GM15510 (cell line): Measurements from ENCODE around the gene ISCA1.

Source experiments
- POLR2A ChIP-seq: IDR thresholded peaks from 3 replicates; pipeline ENCODE4 v1.6.1; 2011; ENCODE audit warnings: borderline replicate concordance; ENCODE audit not compliant: insufficient read length; ENCODE audit errors: extremely low read depth

The ISCA1 gene

GRCh38 chr9:86259557-86259956 lies 22.8 kb downstream of the ISCA1 start, which contains the start of gene C9orf153:
C9orf153 (minus strand) TSS chr9:86259657; CDS start chr9:86229603, 30,054 bp downstream.
- no peak for TF ChIP-seq POLR2A

DNA sequence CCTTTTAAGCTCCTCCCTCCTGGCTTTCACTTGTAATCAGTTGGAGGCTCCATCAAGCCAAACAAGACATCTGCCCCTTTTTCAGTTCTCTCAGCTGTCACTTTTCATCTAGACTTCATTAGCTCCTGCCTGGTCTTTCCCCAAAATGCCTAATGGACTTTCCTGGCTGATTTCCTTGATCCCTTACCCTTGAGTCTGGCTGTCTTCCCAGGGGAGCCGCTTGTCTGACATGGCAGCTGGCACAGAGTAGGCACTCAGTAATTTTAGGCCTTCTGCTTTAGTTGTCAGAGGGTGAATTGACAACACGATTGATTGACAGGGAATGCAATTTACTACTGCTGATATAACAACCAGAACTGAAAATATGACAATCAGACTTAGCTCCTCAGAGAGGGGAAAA lies 24.9 kb downstream of the ISCA1 start:
- no peak for TF ChIP-seq POLR2A

- no peak for TF ChIP-seq POLR2A
These were observed 25.7 kb downstream of the ISCA1 start for GRCh38 chr9:86256653-86257052.

- TF ChIP-seq POLR2A = no peak
These were observed 28.8 kb downstream of the ISCA1 start for GRCh38 chr9:86253577-86253976.

DNA sequence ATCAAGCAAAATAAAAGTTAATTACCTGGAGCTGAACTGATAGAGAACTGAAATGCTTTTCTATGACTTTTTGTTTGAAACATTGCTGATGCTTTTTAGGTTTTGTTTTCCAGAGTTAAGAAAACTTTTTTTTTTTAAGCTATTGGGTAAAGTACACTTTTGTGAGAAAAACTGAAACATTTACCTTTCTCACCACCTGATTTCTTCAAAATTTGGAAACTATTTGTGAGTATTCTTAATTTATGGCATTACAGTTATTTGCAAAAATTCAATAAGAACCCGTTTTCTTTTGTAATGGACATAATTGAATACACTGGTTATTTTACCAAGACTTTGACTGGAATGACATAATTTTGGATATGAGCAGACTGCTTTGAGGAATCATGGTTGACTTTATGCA lies 29.5 kb downstream of the ISCA1 start:
- no peak for TF ChIP-seq POLR2A

DNA sequence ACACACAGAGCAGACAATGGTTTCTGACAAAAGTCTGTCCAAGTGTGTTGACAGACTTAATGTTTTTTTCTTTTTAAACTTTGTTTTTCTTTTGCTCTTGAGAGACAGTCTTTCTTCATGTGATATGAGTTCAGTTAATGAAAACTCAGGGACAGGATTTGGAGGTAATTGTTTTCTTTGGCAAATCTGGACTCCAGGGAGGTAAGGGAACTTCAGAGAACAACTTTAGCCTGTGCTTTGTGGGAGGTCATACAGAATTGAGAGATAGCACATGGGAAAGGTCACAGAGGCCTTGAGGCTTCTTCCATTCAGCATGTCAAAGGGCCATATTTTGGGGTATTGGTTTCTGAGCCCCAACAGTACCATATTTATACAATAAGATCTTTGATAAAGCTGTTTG lies 32.2 kb downstream of the ISCA1 start:
- TF ChIP-seq POLR2A = no peak

DNA sequence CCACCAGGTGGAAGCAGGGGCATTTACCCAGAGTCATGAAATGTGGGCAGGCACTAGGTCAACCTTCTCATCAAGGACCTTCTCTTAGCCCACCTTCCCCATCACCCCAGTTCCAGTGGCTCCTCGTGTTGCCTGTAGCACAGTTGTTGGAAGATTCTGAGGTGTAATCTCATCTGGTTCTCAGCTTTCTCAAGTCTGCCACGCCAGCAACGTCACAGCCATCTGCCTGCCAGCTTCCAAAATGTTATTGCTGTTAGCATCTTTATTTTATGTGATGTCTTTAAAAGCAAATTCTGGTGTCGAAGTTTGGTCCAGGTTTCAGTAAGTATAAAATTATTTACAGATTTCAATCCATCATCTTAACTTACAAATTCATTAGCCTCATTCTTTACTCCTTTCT lies 33.6 kb downstream of the ISCA1 start:
- TF ChIP-seq POLR2A = no peak

- no peak for TF ChIP-seq POLR2A
These were observed 35.6 kb downstream of the ISCA1 start for GRCh38 chr9:86246752-86247161.

- TF ChIP-seq POLR2A = no peak
These were observed 40.3 kb downstream of the ISCA1 start for GRCh38 chr9:86242071-86242470.

GRCh38 chr9:86241216-86241615 lies 41.1 kb downstream of the ISCA1 start:
- TF ChIP-seq POLR2A = no peak

DNA sequence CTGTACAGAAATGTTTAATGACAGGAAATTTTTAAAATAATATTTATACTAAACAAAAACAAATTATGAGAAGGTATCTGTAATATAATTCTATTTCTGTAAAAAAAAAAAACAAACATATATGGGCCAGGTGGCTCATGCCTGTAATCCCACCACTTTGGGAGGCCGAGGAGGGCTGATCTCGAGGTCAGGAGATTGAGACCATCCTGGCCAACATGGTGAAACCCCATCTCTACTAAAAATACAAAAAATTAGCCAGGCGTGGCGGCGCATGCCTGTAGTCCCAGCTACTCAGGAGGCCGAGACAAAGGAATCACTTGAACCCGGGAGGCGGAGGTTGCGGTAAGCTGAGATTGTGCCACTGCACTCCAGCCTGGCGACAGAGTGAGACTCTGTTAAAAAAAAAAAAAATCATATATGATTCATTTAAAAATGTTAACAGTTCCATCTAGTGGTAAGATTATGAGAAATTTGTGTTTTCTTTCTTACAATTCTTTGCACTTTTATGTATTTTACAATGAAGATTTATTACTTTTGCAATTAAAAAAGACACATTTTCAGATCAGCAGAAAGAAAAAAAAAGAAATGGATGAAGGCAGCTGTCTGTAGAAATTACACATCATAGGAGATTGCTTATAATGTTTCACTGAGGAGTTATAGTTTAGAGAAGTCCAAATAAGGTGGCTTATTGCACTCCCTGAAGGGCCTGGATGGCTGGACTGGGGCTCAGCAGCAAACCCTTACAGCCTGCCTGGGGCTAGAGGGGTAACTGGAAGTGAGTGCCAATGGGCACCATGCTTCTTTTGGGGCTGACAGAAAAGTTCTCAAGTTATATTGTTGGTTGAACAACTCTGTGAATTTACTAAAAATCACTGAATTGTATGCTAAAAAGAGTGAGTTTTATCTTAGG lies 43.2 kb downstream of the ISCA1 start:
- no peak for TF ChIP-seq POLR2A

DNA sequence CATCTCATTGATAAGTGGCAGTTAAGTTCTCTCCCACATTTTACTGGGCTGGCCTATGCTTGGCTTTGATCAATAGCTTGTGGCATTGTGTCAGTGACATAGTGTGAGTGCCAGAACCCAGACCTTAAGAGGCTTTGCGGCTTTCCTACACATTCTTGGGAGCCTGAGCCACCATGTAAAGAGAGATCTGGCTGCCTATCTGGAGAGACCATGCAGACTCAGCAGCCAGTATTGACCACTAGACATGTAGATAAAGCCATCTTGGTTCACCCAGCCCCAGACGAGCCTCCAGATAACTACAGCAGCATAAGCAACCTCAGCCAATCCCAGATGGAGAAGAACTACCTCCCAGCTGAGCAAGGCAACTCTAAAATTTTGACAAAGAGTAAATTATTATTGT lies 51.5 kb downstream of the ISCA1 start:
- TF ChIP-seq POLR2A = no peak

DNA sequence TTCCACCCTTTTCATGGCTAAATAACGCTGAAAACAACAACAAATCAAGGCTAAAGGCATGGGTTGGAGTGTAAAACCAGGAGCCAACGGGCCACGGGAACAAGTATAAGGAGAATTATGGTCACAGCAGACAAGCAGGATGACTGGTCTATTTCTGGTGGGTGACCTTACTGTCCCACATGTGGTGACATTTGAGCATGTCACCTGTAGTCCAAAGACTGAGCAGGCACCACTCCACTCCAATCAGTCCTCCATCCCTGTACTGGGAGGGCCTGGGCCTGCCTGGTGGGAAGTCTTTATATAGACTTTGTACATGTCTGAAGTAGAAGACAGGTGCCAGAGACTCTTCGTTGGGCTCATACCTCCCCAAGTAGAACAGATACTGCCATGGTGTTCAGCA lies 59.7 kb downstream of the ISCA1 start:
- no peak for TF ChIP-seq POLR2A

DNA sequence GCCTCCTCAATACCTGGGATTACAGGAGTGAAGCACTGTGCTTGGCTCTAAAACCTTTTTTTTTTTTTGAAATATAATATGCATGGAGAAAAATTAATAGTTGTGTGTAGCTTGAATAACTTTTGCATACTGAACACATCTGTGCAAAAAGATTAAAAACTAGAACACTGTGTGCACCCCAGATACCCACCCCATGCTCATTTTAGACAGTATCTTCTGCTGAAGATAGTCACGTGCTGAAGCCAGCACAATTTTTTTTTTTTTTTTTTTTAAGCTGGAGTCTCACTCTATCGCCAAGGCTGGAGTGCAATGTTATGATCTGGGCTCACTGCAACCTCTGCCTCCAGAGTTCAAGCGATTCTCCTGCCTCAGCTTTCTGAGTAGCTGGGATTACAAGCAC lies 62.7 kb downstream of the ISCA1 start:
- no peak for TF ChIP-seq POLR2A

- no peak for TF ChIP-seq POLR2A
These were observed 65.1 kb downstream of the ISCA1 start for GRCh38 chr9:86217076-86217755.
